ENCODE results near the gene FTCDNL1. TPM values are rescaled to one million over a fixed set of nuclear protein-coding genes. Genes with fewer than 3 reads are reported as not detected.

The FTCDNL1 gene
- total and polyA plus RNA-seq, 3 donors from 2014 or later, result 1.5 to 9.7 (median 9.7) TPM

- no peak for TF ChIP-seq CTCF (IDR thresholded peaks at IDR 0.05)
- TF ChIP-seq POLR2A (IDR thresholded peaks at IDR 0.05), result no peak
- no peak overlapping the region for H3K4me3 ChIP-seq
- H3K36me3 ChIP-seq (ENCODE audit: low read depth, missing control alignments), result no peaks in the 10 kb centered on the region
- no peaks in the 10 kb centered on the region for H3K27me3 ChIP-seq
- no peaks in the 10 kb centered on the region for H3K9me3 ChIP-seq
- DNase-seq, result no peak
- no peaks in the 10 kb centered on the region for H3K4me1 ChIP-seq
- 46 to 67% methylated on average over 2 of the region's 2 CpGs for WGBS, 2 donors
- no peak overlapping the region for H3K27ac ChIP-seq
- intact Hi-C loops (cut with DNase I; ENCODE audit: low total_unique reads), result no loop called here
These were observed 137.2 kb downstream of the FTCDNL1 start for GRCh38 chr2:199713746-199714145.

DNA sequence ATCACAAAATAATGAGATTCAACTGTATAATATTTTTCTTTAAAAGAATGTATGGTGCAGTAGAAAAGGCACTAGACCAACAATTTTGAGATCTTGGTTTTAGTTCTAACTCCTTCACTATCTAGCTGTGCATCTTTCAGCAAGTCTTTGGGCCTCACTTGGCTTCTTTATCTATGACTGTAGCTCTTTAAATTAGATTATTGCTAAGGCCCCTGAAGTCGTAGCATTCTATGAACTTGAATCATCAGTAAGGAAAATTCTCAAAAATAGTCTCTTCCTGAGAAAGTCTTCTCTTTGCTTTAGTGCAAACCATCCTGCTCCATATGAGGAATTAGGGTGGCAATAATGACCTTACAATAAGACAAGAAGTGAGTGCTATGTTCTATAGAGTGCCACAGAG, 140.4 kb downstream of the FTCDNL1 start:
- TF ChIP-seq CTCF (IDR thresholded peaks at IDR 0.05) (no peak), POLR2A (IDR thresholded peaks at IDR 0.05) (no peak)
- Histone ChIP-seq H3K27ac (no peak overlapping the region), H3K36me3 (ENCODE audit: low read depth, missing control alignments) (no peaks in the 10 kb centered on the region), H3K4me3 (no peak overlapping the region), H3K27me3 (no peaks in the 10 kb centered on the region), H3K4me1 (no peaks in the 10 kb centered on the region), H3K9me3 (no peaks in the 10 kb centered on the region)
- no peak for DNase-seq
- intact Hi-C loops (cut with DNase I; ENCODE audit: low total_unique reads), result no loop called here
- WGBS, 2 donors, result 76% methylated on average over 1 of the region's 1 CpG

Small RNAs within 50 kb of the gene (small RNA-seq; reads per million reads assigned to genes)
- gene AC108032.1 (0 reads per million in 2 donors), gene RN7SL717P (0 reads per million in 2 donors)

Other genes starting within 250 kb of the FTCDNL1 start
- gene C2orf69, start 60.1 kb upstream of the FTCDNL1 start, total RNA-seq, result 10 to 100 TPM; 16.8 to 21.7 TPM
- 19.8 TPM for gene C2orf69, start 60.1 kb upstream of the FTCDNL1 start, polyA plus RNA-seq (ENCODE audit: insufficient read depth, low read depth, low replicate concordance)
- gene TYW5, start 104.3 kb upstream of the FTCDNL1 start, total RNA-seq, result 10 to 100 TPM; 17.2 to 18.0 TPM
- 5.3 TPM for gene TYW5, start 104.3 kb upstream of the FTCDNL1 start, polyA plus RNA-seq (ENCODE audit: insufficient read depth, low read depth, low replicate concordance)
- 10 to 100 TPM; 16.6 to 18.7 TPM for gene MAIP1, start 104.4 kb upstream of the FTCDNL1 start, total RNA-seq
- 13.6 TPM for gene MAIP1, start 104.4 kb upstream of the FTCDNL1 start, polyA plus RNA-seq (ENCODE audit: insufficient read depth, low read depth, low replicate concordance)